ENCODE data around the gene AFM. TPM values are rescaled to one million over a fixed set of nuclear protein-coding genes. Genes with fewer than 3 reads are reported as not detected.

The AFM gene
- total RNA-seq, 1 experiment from 2014 or later: not detected

GRCh38 chr4:73459048-73459421 lies 22.5 kb upstream of the AFM start:
- Histone ChIP-seq H2AK5ac (ENCODE audit: insufficient read length, low read length) (no peak overlapping the region), H2AFZ (ENCODE audit: low read length) (no peak overlapping the region), H4K5ac (ENCODE audit: insufficient read length, low read depth, low read length) (no peak overlapping the region), H3K79me2 (ENCODE audit: insufficient read depth, low read length) (no peaks in the 10 kb centered on the region), H3K79me1 (ENCODE audit: insufficient read depth, low read depth, low read length, poor library complexity, severe bottlenecking) (no peaks in the 10 kb centered on the region), H3K9me3 (ENCODE audit: control insufficient read depth, low read depth, low read length) (no peaks in the 10 kb centered on the region), H4K91ac (ENCODE audit: insufficient read length, low read depth, low read length) (no peak overlapping the region), H3K27me3 (ENCODE audit: insufficient read depth, low read length) (no peaks in the 10 kb centered on the region), H3K9ac (ENCODE audit: extremely low read depth, insufficient read length, low read length) (no peak overlapping the region), H3K56ac (ENCODE audit: insufficient read length, low read depth, low read length) (no peak overlapping the region), H3K27ac (ENCODE audit: insufficient read length, low read depth, low read length) (no peak overlapping the region), H2BK5ac (ENCODE audit: insufficient read length, low read length) (no peak overlapping the region), H3K4ac (ENCODE audit: low read depth, low read length) (no peak overlapping the region), H2BK20ac (ENCODE audit: low read depth, low read length, poor library complexity, severe bottlenecking) (no peak overlapping the region), H4K8ac (replicated peaks; ENCODE audit: insufficient read length, low read depth, low read length) (no peak overlapping the region), H3K4me2 (ENCODE audit: insufficient read depth, insufficient read length, low read length) (no peak overlapping the region), H2BK120ac (ENCODE audit: low read depth, low read length, poor library complexity, severe bottlenecking) (no peak overlapping the region), H3K23me2 (ENCODE audit: insufficient read length, low read depth, low read length, poor library complexity, severe bottlenecking) (no peaks in the 10 kb centered on the region), H3K4me1 (ENCODE audit: insufficient read depth, low read length) (no peaks in the 10 kb centered on the region), H3K23ac (ENCODE audit: insufficient read length, low read depth, low read length) (no peak overlapping the region), H3T11ph (ENCODE audit: low read length) (no peak overlapping the region), H2BK12ac (ENCODE audit: insufficient read length, low read depth, low read length) (no peak overlapping the region), H2BK15ac (ENCODE audit: low read depth, low read length) (no peak overlapping the region), H3K18ac (ENCODE audit: insufficient read length, low read depth, low read length) (no peak overlapping the region), H3K14ac (ENCODE audit: insufficient read depth, low read length) (no peak overlapping the region), H4K20me1 (ENCODE audit: control insufficient read depth, insufficient read depth, insufficient read length) (no peaks in the 10 kb centered on the region)
- no peak for DNase-seq
- Mint-ChIP-seq H3K27ac (no peak overlapping the region), H3K9me3 (peaks cover 9 to 10% of the 10 kb centered on the region in 2 experiments; a peak in 3 of 5 replicates), H3K27me3 (ENCODE audit: low read depth) (no peaks in the 10 kb centered on the region), H3K36me3 (ENCODE audit: insufficient read depth in 1 of 3, low read depth in 3 of 3) (peaks cover 16 to 34% (median 19%) of the 10 kb centered on the region in 3 experiments), H3K4me3 (no peak overlapping the region), H3K4me1 (peaks cover 7 to 10% of the 10 kb centered on the region in 2 experiments)
- TF ChIP-seq CTCF (conservative IDR thresholded peaks at IDR 0.05): no peak
- no CpG with 5 or more reads among the region's 3 CpGs for WGBS (ENCODE audit: extremely low coverage, insufficient read length, low lambda C conversion rate)
